ENCODE data around the gene CCDC28B. TPM values are rescaled to one million over a fixed set of nuclear protein-coding genes. Genes with fewer than 3 reads are reported as not detected.
A peak's percentile ranks its signal among the peaks of the same experiment; 100 is the strongest.

Gene CCDC28B
- total RNA-seq, 1 donor from 2014 or later: 25.8 TPM

- intact Hi-C loops (cut with DNase I): no loop called here
- DNase-seq (ENCODE audit: missing footprints): no peak
- peak; percentile 32 for ATAC-seq
These were observed 42.0 kb downstream of the CCDC28B start for GRCh38 chr1:32242341-32242851.

- no peak for DNase-seq (ENCODE audit: missing footprints)
- peak; percentile 45 for ATAC-seq
- intact Hi-C loops (cut with DNase I): loop anchor here (5.0 kb wide), 1 partner anchor 45 kb away; the partner anchor contains the start of gene HDAC1
These were observed 46.5 kb downstream of the CCDC28B start, which contains the start of gene FAM167B for GRCh38 chr1:32246888-32247273. FAM167B (plus strand) TSS chr1:32247222; CDS start chr1:32247422, 200 bp downstream.

- DNase-seq (ENCODE audit: missing footprints) (peak; percentile 73), ATAC-seq (peak; percentile 26)
- intact Hi-C loops (cut with DNase I): loop anchor here (5.0 kb wide), 1 partner anchor 45 kb away; the partner anchor contains the start of gene HDAC1
These were observed 47.1 kb downstream of the CCDC28B start for GRCh38 chr1:32247452-32247851.

- DNase-seq (ENCODE audit: missing footprints) (peak; percentile 95), ATAC-seq (peak; percentile 75)
- intact Hi-C loops (cut with DNase I): loop anchor here (5.0 kb wide), 1 partner anchor 44 kb away; the partner anchor contains the start of gene HDAC1
These were observed 47.8 kb downstream of the CCDC28B start for GRCh38 chr1:32247983-32248889.

GRCh38 chr1:32249831-32250525, 49.6 kb downstream of the CCDC28B start:
- DNase-seq (ENCODE audit: missing footprints): no peak
- ATAC-seq: no peak
- intact Hi-C loops (cut with DNase I): loop anchor here (5.0 kb wide), 2 partner anchors 42 to 62 kb away; partner anchors contain the start of gene HDAC1

- ATAC-seq (no peak), DNase-seq (ENCODE audit: missing footprints) (no peak)
- intact Hi-C loops (cut with DNase I): loop anchor here (5.0 kb wide), 1 partner anchor 61 kb away; no protein-coding TSS in a partner anchor
These were observed 50.7 kb downstream of the CCDC28B start, which contains the start of gene LCK for GRCh38 chr1:32250893-32251716. LCK (plus strand) TSS chr1:32251265; CDS start chr1:32274330, 23,065 bp downstream.

Other genes starting within 250 kb of the CCDC28B start
- 59.6 TPM for gene KHDRBS1, start 186.7 kb upstream of the CCDC28B start, total RNA-seq
- gene TMEM39B, start 127.7 kb upstream of the CCDC28B start, total RNA-seq: 7.1 TPM
- gene KPNA6, start 92.5 kb upstream of the CCDC28B start, total RNA-seq: 70.3 TPM
- 17.4 TPM for gene TXLNA, start 20.9 kb upstream of the CCDC28B start, total RNA-seq
- 0.81 TPM for gene IQCC, start 5.1 kb downstream of the CCDC28B start, total RNA-seq
- gene DCDC2B, start 8.5 kb downstream of the CCDC28B start, total RNA-seq: not detected
- gene TMEM234, start 21.8 kb downstream of the CCDC28B start, total RNA-seq: 8.8 TPM
- gene EIF3I, start 21.8 kb downstream of the CCDC28B start, total RNA-seq: 108 TPM
- gene FAM167B, start 46.6 kb downstream of the CCDC28B start, total RNA-seq: 10.5 TPM
- gene LCK, start 50.7 kb downstream of the CCDC28B start, total RNA-seq: 0.57 TPM
- 40.6 TPM for gene HDAC1, start 91.5 kb downstream of the CCDC28B start, total RNA-seq
- gene MARCKSL1, start 135.6 kb downstream of the CCDC28B start, total RNA-seq: 28.5 TPM
- 2.4 TPM for gene FAM229A, start 161.9 kb downstream of the CCDC28B start, total RNA-seq
- 1.2 TPM for gene TSSK3, start 161.9 kb downstream of the CCDC28B start, total RNA-seq
- gene BSDC1, start 193.8 kb downstream of the CCDC28B start, total RNA-seq: 41.8 TPM

All from Right ventricle myocardium inferior (tissue), 1 donor.